Mesodermal cell (in vitro differentiated cells): ENCODE data around the gene DTX4.

Experiments used
- H3K27ac ChIP-seq: 2 replicates; pipeline ENCODE4 v1.7.0; 2013; ENCODE audit warnings: mild to moderate bottlenecking, low read depth, low read length, moderate library complexity; ENCODE audit not compliant: severe bottlenecking
- H3K36me3 ChIP-seq: 2 replicates; pipeline ENCODE4 v1.7.1; 2013; ENCODE audit warnings: mild to moderate bottlenecking, low read length, moderate library complexity; ENCODE audit not compliant: control insufficient read depth, insufficient read depth
- H3K4me1 ChIP-seq: one replicate; pipeline ENCODE4 v1.7.1; 2013; ENCODE audit warnings: mild to moderate bottlenecking, low read length; ENCODE audit not compliant: insufficient read depth, control insufficient read depth, poor library complexity, severe bottlenecking
- H3K4me3 ChIP-seq: 2 replicates; pipeline ENCODE4 v1.7.0; 2013; ENCODE audit warnings: low read length, control low read depth, mild to moderate bottlenecking; ENCODE audit not compliant: insufficient read depth, poor library complexity, severe bottlenecking; ENCODE audit errors: extremely low read depth
- H3K9me3 ChIP-seq: 2 replicates; pipeline ENCODE4 v1.7.1; 2013; ENCODE audit warnings: mild to moderate bottlenecking, low read length, moderate library complexity; ENCODE audit not compliant: control insufficient read depth
- WGBS, 2 experiments: methylation state at CpG; one replicate each; pipeline ENCODE4 v1.1.5; 2013; ENCODE audit warnings: missing lambda C conversion rate in 2 of 2; ENCODE audit not compliant: insufficient coverage in 2 of 2; 5-methylcytosine and 5-hydroxymethylcytosine counted together

The DTX4 gene

GRCh38 chr11:59182457-59183151 is 10.7 kb downstream of the DTX4 start:
- Histone ChIP-seq H3K36me3 (peaks cover 16% of the 10 kb centered on the region), H3K9me3 (peaks cover 7% of the 10 kb centered on the region), H3K27ac (no peak overlapping the region), H3K4me1 (no peaks in the 10 kb centered on the region), H3K4me3 (no peak overlapping the region)
- WGBS, 2 experiments = 92 to 100% methylated on average over 2 to 3 of the region's 4 CpGs

- Histone ChIP-seq H3K27ac (no peak overlapping the region), H3K36me3 (peaks cover 19% of the 10 kb centered on the region), H3K4me3 (no peak overlapping the region), H3K4me1 (peaks cover 3% of the 10 kb centered on the region), H3K9me3 (peaks cover 7% of the 10 kb centered on the region)
- WGBS, 2 experiments = 89% methylated on average over 1 of the region's 1 CpG; no CpG with 5 or more reads in 1 of the 2 experiments
These were observed 11.8 kb downstream of the DTX4 start for GRCh38 chr11:59183771-59184170.

GRCh38 chr11:59184691-59185339 is 12.9 kb downstream of the DTX4 start:
- Histone ChIP-seq H3K4me1 (peaks cover 9% of the 10 kb centered on the region), H3K36me3 (peaks cover 24% of the 10 kb centered on the region), H3K9me3 (no peaks in the 10 kb centered on the region), H3K4me3 (no peak overlapping the region), H3K27ac (peak overlapping the region; percentile 33)
- 78 to 86% methylated on average over 2 to 4 of the region's 9 CpGs for WGBS, 2 experiments

- 88 to 100% methylated on average over 2 to 4 of the region's 5 CpGs for WGBS, 2 experiments
- no peak overlapping the region for H3K4me3 ChIP-seq
- H3K9me3 ChIP-seq = no peaks in the 10 kb centered on the region
- peak overlapping the region; percentile 33 for H3K27ac ChIP-seq
- H3K36me3 ChIP-seq = peaks cover 31% of the 10 kb centered on the region
- peaks cover 9% of the 10 kb centered on the region for H3K4me1 ChIP-seq
These were observed 13.5 kb downstream of the DTX4 start for GRCh38 chr11:59185386-59185945.

GRCh38 chr11:59186130-59186594 is 14.2 kb downstream of the DTX4 start:
- no peaks in the 10 kb centered on the region for H3K9me3 ChIP-seq
- H3K4me3 ChIP-seq = no peak overlapping the region
- no peak overlapping the region for H3K27ac ChIP-seq
- H3K4me1 ChIP-seq = peaks cover 9% of the 10 kb centered on the region
- peaks cover 36% of the 10 kb centered on the region for H3K36me3 ChIP-seq
- WGBS, 2 experiments = 60 to 78% methylated on average over 1 to 5 of the region's 5 CpGs

GRCh38 chr11:59187035-59187434 is 15.1 kb downstream of the DTX4 start:
- peaks cover 39% of the 10 kb centered on the region for H3K36me3 ChIP-seq
- 86% methylated on average over 2 of the region's 3 CpGs; no CpG with 5 or more reads in 1 of the 2 experiments for WGBS, 2 experiments
- peaks cover 9% of the 10 kb centered on the region for H3K4me1 ChIP-seq
- H3K4me3 ChIP-seq = no peak overlapping the region
- no peak overlapping the region for H3K27ac ChIP-seq
- H3K9me3 ChIP-seq = no peaks in the 10 kb centered on the region

GRCh38 chr11:59187587-59187986 is 15.7 kb downstream of the DTX4 start:
- WGBS, 2 experiments = 92 to 97% methylated on average over 4 to 5 of the region's 6 CpGs
- Histone ChIP-seq H3K36me3 (peaks cover 39% of the 10 kb centered on the region), H3K4me3 (no peak overlapping the region), H3K9me3 (no peaks in the 10 kb centered on the region), H3K4me1 (peaks cover 9% of the 10 kb centered on the region), H3K27ac (no peak overlapping the region)

GRCh38 chr11:59188954-59189353 is 17.0 kb downstream of the DTX4 start:
- Histone ChIP-seq H3K36me3 (peaks cover 45% of the 10 kb centered on the region), H3K4me1 (peaks cover 9% of the 10 kb centered on the region)
- 88 to 100% methylated on average over 2 to 3 of the region's 4 CpGs for WGBS, 2 experiments

GRCh38 chr11:59189986-59190385 is 18.1 kb downstream of the DTX4 start:
- 89 to 100% methylated on average over 3 of the region's 4 CpGs for WGBS, 2 experiments
- Histone ChIP-seq H3K4me3 (no peak overlapping the region), H3K36me3 (peaks cover 48% of the 10 kb centered on the region), H3K4me1 (peaks cover 9% of the 10 kb centered on the region), H3K9me3 (no peaks in the 10 kb centered on the region), H3K27ac (no peak overlapping the region)

More at GRCh38 chr11:59188954-59189353, 17.0 kb downstream of the DTX4 start:
- Histone ChIP-seq H3K4me3 (no peak overlapping the region), H3K27ac (peak overlapping the region; percentile 47), H3K9me3 (no peaks in the 10 kb centered on the region)

GRCh38 chr11:59191095-59191494 is 19.2 kb downstream of the DTX4 start:
- WGBS, 2 experiments = 89 to 100% methylated on average over 3 to 4 of the region's 4 CpGs
- peaks cover 9% of the 10 kb centered on the region for H3K4me1 ChIP-seq
- H3K9me3 ChIP-seq = no peaks in the 10 kb centered on the region
- H3K4me3 ChIP-seq = no peak overlapping the region
- H3K27ac ChIP-seq = no peak overlapping the region
- H3K36me3 ChIP-seq = peaks cover 59% of the 10 kb centered on the region
